Peyer's patch (tissue), 4 donors: ENCODE results near the gene SVBP. TPM values are rescaled to one million over a fixed set of nuclear protein-coding genes. Genes with fewer than 3 reads are reported as not detected.

ENCODE experiments used
- DNase-seq, 3 donors: peaks; one replicate each; pipeline ENCODE4 v3.0.0-alpha.2; 2017 to 2019
- H3K27ac ChIP-seq, 4 donors: fragments of 200-600 bp; sonication (generic); one replicate each; pipeline ENCODE4 v1.5.1; 2016 to 2019
- H3K27me3 ChIP-seq, 2 donors: fragments of 200-600 bp; sonication (generic); one replicate each; pipeline ENCODE4 v1.5.1; 2019
- H3K36me3 ChIP-seq, 3 donors: fragments of 200-600 bp; sonication (generic); one replicate each; pipeline ENCODE4 v1.5.1; 2016 to 2019
- H3K4me1 ChIP-seq, 4 donors: fragments of 200-600 bp; sonication (generic); one replicate each; pipeline ENCODE4 v1.5.1; 2016 to 2019
- H3K4me3 ChIP-seq, 4 donors: fragments of 200-600 bp; sonication (generic); 1 replicate in 3 of 4; 2 replicates in 1 of 4; pipeline ENCODE4 v1.5.1; 2016 to 2019; ENCODE audit warnings: mild to moderate bottlenecking in 1 of 4
- H3K9me3 ChIP-seq, 4 donors: fragments of 200-600 bp; sonication (generic); one replicate each; pipeline ENCODE4 v1.5.1; 2016 to 2019; ENCODE audit warnings: mild to moderate bottlenecking in 1 of 4
- CTCF ChIP-seq, 6 experiments: fragments of 450-650 bp in 4 of 6; fragments of 200-600 bp in 2 of 6; sonication (generic) in 1 of 6; IDR thresholded peaks; one replicate each; pipeline ENCODE4 v1.5.1; 2017 to 2019; ENCODE audit warnings: antibody characterized with exemption in 6 of 6, mild to moderate bottlenecking in 3 of 6, moderate library complexity in 1 of 6
- POLR2A ChIP-seq, 2 donors: fragments of 450-650 bp; IDR thresholded peaks; one replicate each; pipeline ENCODE4 v1.5.1; 2017; ENCODE audit warnings: antibody characterized with exemption in 2 of 2, mild to moderate bottlenecking in 2 of 2, moderate library complexity in 2 of 2
- total RNA-seq, 4 donors: library from RNA; depleted of rRNA; stranded (reverse); fragments of >200 nt; gene quantifications; one replicate each; pipeline ENCODE4 v1.1.0, GENCODE V29; 2016

Gene SVBP
- total RNA-seq, 4 donors from 2014 or later: 12.2 to 16.8 (median 16.6) TPM; not detected in 1

DNA sequence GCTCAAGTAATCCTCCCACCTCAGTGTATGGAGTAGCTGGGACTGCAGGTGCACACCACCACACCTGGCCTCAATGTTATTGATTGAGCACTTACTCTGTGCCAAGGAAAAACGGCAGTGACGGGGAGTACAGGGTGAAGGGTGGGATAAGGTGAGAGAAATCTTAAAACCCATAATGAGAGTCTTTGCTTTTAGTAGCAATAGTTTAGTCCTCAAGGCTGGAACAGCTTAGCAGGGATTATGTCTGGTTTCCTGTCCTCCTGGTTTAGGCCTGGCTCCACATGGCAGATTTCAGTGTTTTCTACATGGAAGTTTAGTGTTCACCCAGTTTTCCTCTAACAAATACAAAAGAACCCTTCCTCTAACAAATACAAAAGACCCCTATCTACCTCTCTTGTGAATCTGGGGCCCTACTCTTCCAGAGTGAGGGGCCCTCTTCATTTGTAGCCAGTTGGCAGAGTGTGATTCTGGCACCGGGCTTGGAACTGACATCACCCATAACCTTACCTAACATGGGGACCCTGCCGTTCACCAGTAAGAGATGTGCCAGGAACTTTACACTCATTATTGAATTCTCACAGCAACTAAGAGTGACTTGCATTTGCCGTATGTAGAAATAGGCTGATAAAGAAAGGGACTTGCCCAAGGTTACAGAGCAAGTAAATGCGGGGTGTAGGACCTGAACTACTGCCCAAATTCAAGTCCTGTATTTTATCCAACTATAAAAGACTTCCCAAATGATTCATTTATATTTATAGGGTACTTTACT is 36.1 kb upstream of the SVBP start:
- peaks cover 0 to 11% (median 0%) of the 10 kb centered on the region in 3 donors for H3K36me3 ChIP-seq
- TF ChIP-seq POLR2A (IDR thresholded peaks at IDR 0.05): no peak
- TF ChIP-seq CTCF (IDR thresholded peaks at IDR 0.05): no peak

DNA sequence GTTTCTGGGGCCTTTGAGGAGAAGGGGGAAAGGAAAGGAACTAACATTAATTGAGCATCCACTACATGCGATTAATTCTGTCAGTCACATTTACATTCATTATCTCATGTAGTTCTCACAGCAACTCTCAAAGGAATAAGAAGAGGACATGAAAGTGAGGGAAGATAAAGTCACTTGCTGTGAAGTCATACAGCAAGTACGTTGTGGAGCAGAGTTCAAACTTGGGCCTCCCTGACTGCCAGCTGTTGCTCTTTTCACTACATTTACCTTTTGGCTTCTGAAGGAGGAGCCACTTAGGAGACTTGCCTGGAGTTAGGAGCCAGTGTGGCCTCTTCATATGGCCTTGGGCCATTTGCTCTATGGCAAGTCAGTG is 35.4 kb upstream of the SVBP start:
- Histone ChIP-seq H3K4me1 (peaks cover 0 to 6% (median 3%) of the 10 kb centered on the region in 4 donors), H3K9me3 (no peaks in the 10 kb centered on the region), H3K4me3 (no peak overlapping the region), H3K27me3 (no peaks in the 10 kb centered on the region), H3K36me3 (peaks cover 0 to 11% (median 0%) of the 10 kb centered on the region in 3 donors), H3K27ac (no peak overlapping the region)
- TF ChIP-seq CTCF (IDR thresholded peaks at IDR 0.05) (no peak), POLR2A (IDR thresholded peaks at IDR 0.05) (no peak)
- no peak for DNase-seq

More for the DNA sequence above, 36.1 kb upstream of the SVBP start:
- no peaks in the 10 kb centered on the region for H3K9me3 ChIP-seq
- no peak for DNase-seq
- no peaks in the 10 kb centered on the region for H3K27me3 ChIP-seq
- no peak overlapping the region for H3K27ac ChIP-seq
- no peak overlapping the region for H3K4me3 ChIP-seq
- no peaks in the 10 kb centered on the region for H3K4me1 ChIP-seq

- DNase-seq: no peak
- Histone ChIP-seq H3K9me3 (no peaks in the 10 kb centered on the region), H3K27me3 (no peaks in the 10 kb centered on the region), H3K36me3 (peaks cover 0 to 11% (median 0%) of the 10 kb centered on the region in 3 donors), H3K27ac (no peak overlapping the region), H3K4me3 (no peak overlapping the region), H3K4me1 (peaks cover 0 to 11% (median 6%) of the 10 kb centered on the region in 4 donors)
- no peak for TF ChIP-seq POLR2A (IDR thresholded peaks at IDR 0.05)
- TF ChIP-seq CTCF (IDR thresholded peaks at IDR 0.05): no peak
These were observed 34.9 kb upstream of the SVBP start for GRCh38 chr1:42851960-42852607.

GRCh38 chr1:42851420-42851819 is 34.2 kb upstream of the SVBP start:
- Histone ChIP-seq H3K4me1 (peaks cover 0 to 12% (median 6%) of the 10 kb centered on the region in 4 donors), H3K9me3 (no peaks in the 10 kb centered on the region), H3K27ac (no peak overlapping the region), H3K27me3 (no peaks in the 10 kb centered on the region), H3K36me3 (peaks cover 0 to 11% (median 0%) of the 10 kb centered on the region in 3 donors), H3K4me3 (no peak overlapping the region)
- DNase-seq: no peak
- TF ChIP-seq POLR2A (IDR thresholded peaks at IDR 0.05) (no peak), CTCF (IDR thresholded peaks at IDR 0.05) (no peak)

GRCh38 chr1:42849944-42850343 is 32.7 kb upstream of the SVBP start:
- TF ChIP-seq POLR2A (IDR thresholded peaks at IDR 0.05) (no peak), CTCF (IDR thresholded peaks at IDR 0.05) (no peak)
- no peak for DNase-seq
- no peaks in the 10 kb centered on the region for H3K9me3 ChIP-seq
- peaks cover 0 to 17% (median 9%) of the 10 kb centered on the region in 4 donors for H3K4me1 ChIP-seq
- H3K36me3 ChIP-seq: peaks cover 0 to 11% (median 0%) of the 10 kb centered on the region in 3 donors
- H3K27me3 ChIP-seq: no peaks in the 10 kb centered on the region
- no peak overlapping the region for H3K27ac ChIP-seq
- H3K4me3 ChIP-seq: no peak overlapping the region
